ENCODE data around the gene CARMIL1. TPM values are rescaled to one million over a fixed set of nuclear protein-coding genes. Genes with fewer than 3 reads are reported as not detected.

Gene CARMIL1
- total RNA-seq, 1 donor from 2014 or later, result 1.4 TPM

- no peak for DNase-seq
- Mint-ChIP-seq H3K36me3 (ENCODE audit: low read depth) (no peaks in the 10 kb centered on the region), H3K27ac (peak overlapping the region; percentile 8), H3K4me1 (peaks cover 12% of the 10 kb centered on the region), H3K9me3 (no peaks in the 10 kb centered on the region), H3K4me3 (no peak overlapping the region), H3K27me3 (no peaks in the 10 kb centered on the region)
- intact Hi-C loops (cut with micrococcal nuclease), result no loop called here
Observed at GRCh38 chr6:25389471-25389870, 110.3 kb downstream of the CARMIL1 start.

GRCh38 chr6:25392372-25392771 is 113.2 kb downstream of the CARMIL1 start:
- intact Hi-C loops (cut with micrococcal nuclease), result no loop called here
- Mint-ChIP-seq H3K27ac (no peak overlapping the region), H3K4me3 (no peak overlapping the region), H3K9me3 (no peaks in the 10 kb centered on the region), H3K27me3 (no peaks in the 10 kb centered on the region), H3K4me1 (peaks cover 12% of the 10 kb centered on the region), H3K36me3 (ENCODE audit: low read depth) (no peaks in the 10 kb centered on the region)
- no peak for DNase-seq

- Mint-ChIP-seq H3K9me3 (no peaks in the 10 kb centered on the region), H3K4me1 (no peaks in the 10 kb centered on the region)
Observed at GRCh38 chr6:25395731-25396130, 116.6 kb downstream of the CARMIL1 start.

GRCh38 chr6:25397406-25397805 is 118.2 kb downstream of the CARMIL1 start:
- DNase-seq, result no peak
- Mint-ChIP-seq H3K27ac (no peak overlapping the region), H3K4me1 (no peaks in the 10 kb centered on the region), H3K9me3 (no peaks in the 10 kb centered on the region), H3K27me3 (no peaks in the 10 kb centered on the region), H3K4me3 (no peak overlapping the region), H3K36me3 (ENCODE audit: low read depth) (no peaks in the 10 kb centered on the region)
- intact Hi-C loops (cut with micrococcal nuclease), result no loop called here

More at GRCh38 chr6:25395731-25396130, 116.6 kb downstream of the CARMIL1 start:
- Mint-ChIP-seq H3K36me3 (ENCODE audit: low read depth) (no peaks in the 10 kb centered on the region), H3K27me3 (no peaks in the 10 kb centered on the region), H3K27ac (no peak overlapping the region), H3K4me3 (no peak overlapping the region)
- DNase-seq, result no peak
- intact Hi-C loops (cut with micrococcal nuclease), result no loop called here

GRCh38 chr6:25399885-25400284 is 120.7 kb downstream of the CARMIL1 start:
- H3K9me3 Mint-ChIP-seq, result peaks cover 6% of the 10 kb centered on the region
- H3K4me1 Mint-ChIP-seq, result peaks cover 6% of the 10 kb centered on the region
- no peak overlapping the region for H3K4me3 Mint-ChIP-seq
- H3K36me3 Mint-ChIP-seq (ENCODE audit: low read depth), result peaks cover 1% of the 10 kb centered on the region
- intact Hi-C loops (cut with micrococcal nuclease), result no loop called here
- no peaks in the 10 kb centered on the region for H3K27me3 Mint-ChIP-seq
- no peak for DNase-seq
- H3K27ac Mint-ChIP-seq, result no peak overlapping the region

GRCh38 chr6:25401711-25402110 is 122.5 kb downstream of the CARMIL1 start:
- peaks cover 6% of the 10 kb centered on the region for H3K9me3 Mint-ChIP-seq
- H3K4me3 Mint-ChIP-seq, result no peak overlapping the region
- no peaks in the 10 kb centered on the region for H3K27me3 Mint-ChIP-seq
- H3K4me1 Mint-ChIP-seq, result peaks cover 6% of the 10 kb centered on the region
- H3K27ac Mint-ChIP-seq, result no peak overlapping the region
- peaks cover 1% of the 10 kb centered on the region for H3K36me3 Mint-ChIP-seq (ENCODE audit: low read depth)
- DNase-seq, result no peak
- intact Hi-C loops (cut with micrococcal nuclease), result no loop called here

- no peak for DNase-seq
- Mint-ChIP-seq H3K27me3 (no peaks in the 10 kb centered on the region), H3K9me3 (peaks cover 6% of the 10 kb centered on the region), H3K36me3 (ENCODE audit: low read depth) (peaks cover 1% of the 10 kb centered on the region), H3K4me3 (no peak overlapping the region), H3K27ac (no peak overlapping the region), H3K4me1 (peaks cover 6% of the 10 kb centered on the region)
- intact Hi-C loops (cut with micrococcal nuclease), result no loop called here
Observed at GRCh38 chr6:25402125-25402524, 123.0 kb downstream of the CARMIL1 start.

- Mint-ChIP-seq H3K4me3 (no peak overlapping the region), H3K27ac (no peak overlapping the region), H3K4me1 (peaks cover 6% of the 10 kb centered on the region), H3K36me3 (ENCODE audit: low read depth) (peaks cover 1% of the 10 kb centered on the region), H3K27me3 (no peaks in the 10 kb centered on the region), H3K9me3 (peaks cover 6% of the 10 kb centered on the region)
- DNase-seq, result no peak
- intact Hi-C loops (cut with micrococcal nuclease), result no loop called here
Observed at GRCh38 chr6:25403150-25403549, 124.0 kb downstream of the CARMIL1 start.

GRCh38 chr6:25404091-25404490 is 124.9 kb downstream of the CARMIL1 start:
- Mint-ChIP-seq H3K4me3 (no peak overlapping the region), H3K36me3 (ENCODE audit: low read depth) (peaks cover 1% of the 10 kb centered on the region), H3K27me3 (no peaks in the 10 kb centered on the region), H3K9me3 (peaks cover 6% of the 10 kb centered on the region), H3K27ac (no peak overlapping the region), H3K4me1 (peaks cover 6% of the 10 kb centered on the region)
- intact Hi-C loops (cut with micrococcal nuclease), result no loop called here
- no peak for DNase-seq

GRCh38 chr6:25404693-25405169 is 125.6 kb downstream of the CARMIL1 start:
- no peaks in the 10 kb centered on the region for H3K27me3 Mint-ChIP-seq
- H3K4me3 Mint-ChIP-seq, result no peak overlapping the region
- peaks cover 6% of the 10 kb centered on the region for H3K4me1 Mint-ChIP-seq
- peaks cover 1% of the 10 kb centered on the region for H3K36me3 Mint-ChIP-seq (ENCODE audit: low read depth)
- intact Hi-C loops (cut with micrococcal nuclease), result loop anchor here (1.0 kb wide), 1 partner anchor 34 kb away; no protein-coding TSS in a partner anchor
- H3K27ac Mint-ChIP-seq, result no peak overlapping the region
- peaks cover 6% of the 10 kb centered on the region for H3K9me3 Mint-ChIP-seq
- peak; percentile 79 for DNase-seq

- H3K27ac Mint-ChIP-seq, result no peak overlapping the region
- no peak for DNase-seq
- H3K4me1 Mint-ChIP-seq, result peaks cover 12% of the 10 kb centered on the region
- peaks cover 9% of the 10 kb centered on the region for H3K9me3 Mint-ChIP-seq
- intact Hi-C loops (cut with micrococcal nuclease), result loop anchor here (1.0 kb wide), 1 partner anchor 35 kb away; no protein-coding TSS in a partner anchor
- H3K36me3 Mint-ChIP-seq (ENCODE audit: low read depth), result peaks cover 3% of the 10 kb centered on the region
- no peak overlapping the region for H3K4me3 Mint-ChIP-seq
- no peaks in the 10 kb centered on the region for H3K27me3 Mint-ChIP-seq
Observed at GRCh38 chr6:25405442-25405841, 126.3 kb downstream of the CARMIL1 start.

GRCh38 chr6:25407431-25407830 is 128.3 kb downstream of the CARMIL1 start:
- Mint-ChIP-seq H3K36me3 (ENCODE audit: low read depth) (peaks cover 3% of the 10 kb centered on the region), H3K4me1 (peaks cover 19% of the 10 kb centered on the region), H3K4me3 (no peak overlapping the region), H3K27ac (no peak overlapping the region), H3K9me3 (peaks cover 15% of the 10 kb centered on the region), H3K27me3 (no peaks in the 10 kb centered on the region)
- DNase-seq, result no peak
- intact Hi-C loops (cut with micrococcal nuclease), result no loop called here

- Mint-ChIP-seq H3K27me3 (no peaks in the 10 kb centered on the region), H3K4me3 (peak overlapping the region; percentile 68), H3K9me3 (peaks cover 9% of the 10 kb centered on the region), H3K36me3 (ENCODE audit: low read depth) (peaks cover 1% of the 10 kb centered on the region), H3K4me1 (peaks cover 28% of the 10 kb centered on the region), H3K27ac (peak overlapping the region; percentile 76)
- intact Hi-C loops (cut with micrococcal nuclease), result no loop called here
- no peak for DNase-seq
Observed at GRCh38 chr6:25410102-25410501, 130.9 kb downstream of the CARMIL1 start.

GRCh38 chr6:25411316-25411950 is 132.3 kb downstream of the CARMIL1 start:
- Mint-ChIP-seq H3K36me3 (ENCODE audit: low read depth) (peaks cover 1% of the 10 kb centered on the region), H3K4me1 (peaks cover 28% of the 10 kb centered on the region), H3K9me3 (peaks cover 12% of the 10 kb centered on the region), H3K27ac (no peak overlapping the region), H3K27me3 (peaks cover 4% of the 10 kb centered on the region), H3K4me3 (no peak overlapping the region)
- intact Hi-C loops (cut with micrococcal nuclease), result no loop called here
- no peak for DNase-seq

Data from activated CD4-positive, alpha-beta T cell treated with anti-CD3 and anti-CD28 coated beads, Interleukin-2, amount 10 ng/mL, durations not matched to agents 24 days and 14 days (primary cell).